ENCODE measurements around the gene CHD9.

- TF ChIP-seq CTCF (IDR thresholded peaks at IDR 0.05; ENCODE audit: low read depth, low read length) (no peak), POLR2A (IDR thresholded peaks at IDR 0.05; ENCODE audit: extremely low read depth, insufficient read length) (no peak)
These were observed 170.3 kb downstream of the CHD9 start for GRCh38 chr16:53224951-53225533.
